Peyer's patch (tissue), 4 donors: ENCODE data around the gene PLEK2. TPM values are rescaled to one million over a fixed set of nuclear protein-coding genes. Genes with fewer than 3 reads are reported as not detected.
"Not testable (repeated sequence)": the region's sequence is repeated elsewhere in the genome, so short reads cannot be mapped to it uniquely, and the experiment has no call there.

Experiments
- DNase-seq, 3 donors: peaks; one replicate each; pipeline ENCODE4 v3.0.0-alpha.2; 2017 to 2019
- H3K27ac ChIP-seq, 4 donors: fragments of 200-600 bp; sonication (generic); one replicate each; pipeline ENCODE4 v1.5.1; 2016 to 2019
- H3K27me3 ChIP-seq, 2 donors: fragments of 200-600 bp; sonication (generic); one replicate each; pipeline ENCODE4 v1.5.1; 2019
- H3K36me3 ChIP-seq, 3 donors: fragments of 200-600 bp; sonication (generic); one replicate each; pipeline ENCODE4 v1.5.1; 2016 to 2019
- H3K4me1 ChIP-seq, 4 donors: fragments of 200-600 bp; sonication (generic); one replicate each; pipeline ENCODE4 v1.5.1; 2016 to 2019
- H3K4me3 ChIP-seq, 4 donors: fragments of 200-600 bp; sonication (generic); 1 replicate in 3 of 4; 2 replicates in 1 of 4; pipeline ENCODE4 v1.5.1; 2016 to 2019; ENCODE audit warnings: mild to moderate bottlenecking in 1 of 4
- H3K9me3 ChIP-seq, 4 donors: fragments of 200-600 bp; sonication (generic); one replicate each; pipeline ENCODE4 v1.5.1; 2016 to 2019; ENCODE audit warnings: mild to moderate bottlenecking in 1 of 4
- POLR2A ChIP-seq, 2 donors: fragments of 450-650 bp; IDR thresholded peaks; one replicate each; pipeline ENCODE4 v1.5.1; 2017; ENCODE audit warnings: antibody characterized with exemption in 2 of 2, mild to moderate bottlenecking in 2 of 2, moderate library complexity in 2 of 2
- small RNA-seq, 2 donors: library from RNA; depleted of rRNA; stranded (forward); fragments of <200 nt; gene quantifications; one replicate each; pipeline ENCODE3, GENCODE V24; 2016
- total RNA-seq, 4 donors: library from RNA; depleted of rRNA; stranded (reverse); fragments of >200 nt; gene quantifications; one replicate each; pipeline ENCODE4 v1.1.0, GENCODE V29; 2016
- TF ChIP-seq, protein P1 (sequence below), 6 experiments: fragments of 450-650 bp in 4 of 6; fragments of 200-600 bp in 2 of 6; sonication (generic) in 1 of 6; IDR thresholded peaks; one replicate each; pipeline ENCODE4 v1.5.1; 2017 to 2019; ENCODE audit warnings: antibody characterized with exemption in 6 of 6, mild to moderate bottlenecking in 3 of 6, moderate library complexity in 1 of 6

PLEK2 gene
- total RNA-seq, 4 donors from 2014 or later: 19.7 to 40.3 (median 33.6) TPM

DNA sequence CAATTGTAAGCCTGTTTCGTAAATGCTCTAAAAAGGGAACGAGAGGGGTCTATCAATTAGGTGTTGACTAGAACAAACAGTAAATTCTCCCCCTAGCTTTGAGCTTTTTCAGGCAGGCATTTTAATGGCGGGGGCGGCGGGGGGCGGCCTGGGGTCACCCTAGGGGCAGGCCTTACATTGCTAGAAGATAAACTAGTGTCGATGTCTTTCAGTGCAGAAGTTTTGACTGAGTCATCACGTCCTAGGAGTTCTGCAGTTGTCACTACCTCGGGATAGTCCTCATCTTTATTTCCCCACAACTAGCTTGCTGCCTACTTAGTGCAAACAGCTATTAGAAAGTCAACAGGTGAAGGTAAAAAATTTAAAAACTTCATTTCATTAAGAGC, 54.0 kb downstream of the PLEK2 start:
- H3K4me1 ChIP-seq: peaks cover 0 to 44% (median 3%) of the 10 kb centered on the region in 4 donors
- H3K27ac ChIP-seq: no peak overlapping the region
- H3K9me3 ChIP-seq: no peaks in the 10 kb centered on the region
- peaks cover 0 to 4% (median 0%) of the 10 kb centered on the region in 3 donors for H3K36me3 ChIP-seq
- H3K4me3 ChIP-seq: peak overlapping the region in 1 of 4 donors; percentile 61
- H3K27me3 ChIP-seq: no peaks in the 10 kb centered on the region
- DNase-seq: no peak
- TF ChIP-seq, protein P1, sequence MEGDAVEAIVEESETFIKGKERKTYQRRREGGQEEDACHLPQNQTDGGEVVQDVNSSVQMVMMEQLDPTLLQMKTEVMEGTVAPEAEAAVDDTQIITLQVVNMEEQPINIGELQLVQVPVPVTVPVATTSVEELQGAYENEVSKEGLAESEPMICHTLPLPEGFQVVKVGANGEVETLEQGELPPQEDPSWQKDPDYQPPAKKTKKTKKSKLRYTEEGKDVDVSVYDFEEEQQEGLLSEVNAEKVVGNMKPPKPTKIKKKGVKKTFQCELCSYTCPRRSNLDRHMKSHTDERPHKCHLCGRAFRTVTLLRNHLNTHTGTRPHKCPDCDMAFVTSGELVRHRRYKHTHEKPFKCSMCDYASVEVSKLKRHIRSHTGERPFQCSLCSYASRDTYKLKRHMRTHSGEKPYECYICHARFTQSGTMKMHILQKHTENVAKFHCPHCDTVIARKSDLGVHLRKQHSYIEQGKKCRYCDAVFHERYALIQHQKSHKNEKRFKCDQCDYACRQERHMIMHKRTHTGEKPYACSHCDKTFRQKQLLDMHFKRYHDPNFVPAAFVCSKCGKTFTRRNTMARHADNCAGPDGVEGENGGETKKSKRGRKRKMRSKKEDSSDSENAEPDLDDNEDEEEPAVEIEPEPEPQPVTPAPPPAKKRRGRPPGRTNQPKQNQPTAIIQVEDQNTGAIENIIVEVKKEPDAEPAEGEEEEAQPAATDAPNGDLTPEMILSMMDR (IDR thresholded peaks at IDR 0.05): no peak
- no peak for TF ChIP-seq POLR2A (IDR thresholded peaks at IDR 0.05)

DNA sequence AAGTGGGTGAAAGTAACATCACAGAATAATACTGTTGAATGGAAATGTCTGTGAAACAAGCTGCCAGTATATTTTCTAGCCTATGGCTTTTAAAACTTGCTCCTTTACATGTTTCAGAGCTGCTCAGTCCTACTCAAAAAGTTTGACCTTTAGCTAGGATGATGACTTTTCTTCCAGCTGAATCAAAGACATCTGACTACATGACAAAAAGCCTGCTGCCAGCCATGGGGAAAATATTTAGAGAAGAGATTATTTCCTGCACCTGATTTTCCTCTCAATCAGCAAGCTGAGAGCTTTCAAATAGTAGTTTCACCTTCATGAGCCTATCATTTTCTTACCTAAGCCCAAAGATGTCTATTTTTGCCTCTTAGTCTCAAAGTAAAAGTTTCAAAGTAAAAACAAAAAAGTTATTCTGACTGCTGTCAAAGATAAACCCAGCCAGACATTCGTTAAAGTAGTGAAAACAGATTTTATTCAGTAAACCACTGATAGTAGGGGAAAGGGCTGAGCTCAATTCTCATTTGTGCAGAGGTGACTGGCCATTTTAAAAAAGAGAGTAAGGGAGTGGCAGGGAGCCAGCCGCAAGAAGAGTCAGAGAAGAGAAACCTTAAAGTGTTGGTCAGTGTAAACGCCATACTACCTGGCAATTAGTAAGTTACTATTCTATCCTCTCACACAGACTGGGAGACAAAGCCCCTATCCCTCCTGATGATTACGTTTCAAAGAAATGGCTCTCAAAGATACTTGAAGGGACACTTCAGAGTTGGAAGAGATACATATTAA, 54.6 kb downstream of the PLEK2 start:
- peaks cover 0 to 10% (median 0%) of the 10 kb centered on the region in 3 donors for H3K36me3 ChIP-seq
- no peak overlapping the region for H3K27ac ChIP-seq
- no peak for DNase-seq
- H3K4me3 ChIP-seq: no peak overlapping the region
- no peaks in the 10 kb centered on the region for H3K9me3 ChIP-seq
- peaks cover 0 to 41% (median 3%) of the 10 kb centered on the region in 4 donors for H3K4me1 ChIP-seq
- TF ChIP-seq POLR2A (IDR thresholded peaks at IDR 0.05): no peak
- TF ChIP-seq, protein P1 (IDR thresholded peaks at IDR 0.05): no peak
- no peaks in the 10 kb centered on the region for H3K27me3 ChIP-seq

DNA sequence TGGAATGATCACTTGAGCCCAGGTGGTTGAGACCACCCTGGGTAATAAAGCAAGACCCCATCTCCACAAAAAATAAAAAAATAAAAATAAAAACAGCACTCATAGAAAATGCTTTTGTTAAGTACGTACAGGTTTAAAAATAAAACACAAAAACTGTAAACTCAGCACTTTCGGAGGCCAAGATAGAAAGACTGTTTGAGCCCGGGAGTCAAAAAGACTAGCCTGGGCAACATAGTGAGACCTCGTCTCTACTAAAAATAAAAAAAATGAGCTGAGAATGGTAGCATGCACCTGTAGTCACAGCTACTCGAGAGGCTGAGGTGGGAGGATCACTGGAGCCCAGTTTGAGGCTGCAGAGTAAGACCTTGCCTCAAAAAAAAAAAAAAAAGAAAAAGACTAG, 59.9 kb downstream of the PLEK2 start:
- Histone ChIP-seq H3K4me3 (no peak overlapping the region), H3K27me3 (no peaks in the 10 kb centered on the region), H3K36me3 (peaks cover 0 to 60% (median 0%) of the 10 kb centered on the region in 3 donors), H3K27ac (no peak overlapping the region), H3K9me3 (no peaks in the 10 kb centered on the region), H3K4me1 (peaks cover 0 to 7% (median 0%) of the 10 kb centered on the region in 4 donors)
- DNase-seq: no peak
- no peak for TF ChIP-seq POLR2A (IDR thresholded peaks at IDR 0.05)

DNA sequence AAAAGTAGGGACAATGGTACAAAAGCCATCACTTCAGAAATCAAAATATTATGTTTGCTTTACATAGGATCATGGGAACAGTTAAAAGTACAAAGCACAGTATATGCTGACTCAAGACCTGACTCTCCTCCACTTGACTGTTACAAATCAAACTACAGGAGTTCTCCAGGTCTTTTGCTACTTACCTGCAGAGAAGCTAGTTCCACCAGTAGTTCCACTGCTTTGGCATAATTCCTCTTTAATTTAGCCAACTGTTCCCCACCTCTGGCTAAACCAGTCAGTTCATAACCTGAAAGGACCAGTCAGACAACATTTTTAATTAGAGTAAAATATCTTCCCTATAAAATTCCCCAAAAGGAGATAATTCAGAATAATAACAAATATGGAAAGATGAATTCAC, 66.4 kb downstream of the PLEK2 start:
- DNase-seq: no peak
- Histone ChIP-seq H3K4me3 (no peak overlapping the region), H3K36me3 (peaks cover 0 to 95% (median 0%) of the 10 kb centered on the region in 3 donors), H3K27ac (no peak overlapping the region), H3K9me3 (no peaks in the 10 kb centered on the region), H3K27me3 (no peaks in the 10 kb centered on the region), H3K4me1 (no peaks in the 10 kb centered on the region)
- TF ChIP-seq, protein P1 (IDR thresholded peaks at IDR 0.05): no peak
- TF ChIP-seq POLR2A (IDR thresholded peaks at IDR 0.05): no peak

DNA sequence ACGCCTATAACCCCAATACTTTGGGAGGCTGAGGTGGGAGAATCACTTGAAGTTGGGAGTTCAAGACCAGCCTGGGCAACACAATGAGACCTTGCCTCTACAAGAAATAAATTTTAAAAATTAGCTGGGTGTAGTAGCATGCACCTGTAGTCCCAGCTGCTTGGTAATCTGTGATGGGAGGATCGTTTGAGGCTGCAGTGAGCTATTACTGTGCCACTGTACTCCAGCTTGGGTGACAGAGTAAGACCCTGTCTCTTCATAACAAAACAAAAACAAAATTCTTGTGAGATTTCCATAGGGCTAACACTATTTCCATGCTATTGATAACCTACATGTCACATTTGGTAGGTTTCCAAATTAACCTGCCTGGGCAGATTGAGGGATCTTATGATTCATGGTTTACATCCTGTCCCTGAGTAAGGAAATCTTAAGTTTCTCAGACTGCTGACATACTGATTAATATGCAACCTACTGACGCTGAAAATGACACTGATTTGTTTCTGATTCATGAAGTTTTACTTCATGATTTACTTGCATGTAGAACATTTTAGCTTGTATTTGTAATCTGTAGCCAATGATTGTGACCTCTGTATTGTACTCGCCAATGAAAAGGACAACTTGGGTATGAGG, 68.2 kb downstream of the PLEK2 start:
- Histone ChIP-seq H3K27ac (no peak overlapping the region), H3K27me3 (no peaks in the 10 kb centered on the region), H3K4me1 (no peaks in the 10 kb centered on the region), H3K4me3 (no peak overlapping the region), H3K36me3 (peaks cover 0 to 93% (median 0%) of the 10 kb centered on the region in 3 donors), H3K9me3 (no peaks in the 10 kb centered on the region)
- TF ChIP-seq, protein P1 (IDR thresholded peaks at IDR 0.05): no peak
- no peak for TF ChIP-seq POLR2A (IDR thresholded peaks at IDR 0.05)
- DNase-seq: no peak

DNA sequence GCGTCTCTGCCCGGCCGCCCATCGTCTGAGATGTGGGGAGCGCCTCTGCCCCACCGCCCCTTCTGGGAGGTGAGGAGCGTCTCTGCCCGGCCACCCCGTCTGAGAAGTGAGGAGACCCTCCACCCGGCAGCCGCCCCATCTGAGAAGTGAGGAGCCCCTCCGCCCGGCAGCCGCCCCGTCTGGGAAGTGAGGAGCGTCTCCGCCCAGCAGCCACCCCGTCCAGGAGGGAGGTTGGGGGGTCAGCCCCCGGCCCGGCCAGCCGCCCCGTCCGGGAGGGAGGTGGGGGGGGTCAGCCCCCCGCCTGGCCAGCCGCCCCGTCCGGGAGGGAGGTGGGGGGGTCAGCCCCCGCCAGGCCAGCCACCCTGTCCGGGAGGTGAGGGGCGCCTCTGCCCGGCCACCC, 70.7 kb downstream of the PLEK2 start:
- not testable (repeated sequence) for H3K27me3 ChIP-seq, H3K4me3 ChIP-seq, H3K27ac ChIP-seq, H3K4me1 ChIP-seq, H3K9me3 ChIP-seq, DNase-seq
- peaks cover 0 to 93% (median 0%) of the 10 kb centered on the region in 3 donors for H3K36me3 ChIP-seq

Small RNA genes lying within 50 kb of the gene (small RNA-seq; reads per million reads assigned to genes)
- gene MIR5694: 0 reads per million in 2 donors
- gene RF00019: 0 reads per million in 2 donors

Other genes starting within 250 kb of the PLEK2 start
- gene GARIN2, start 222.7 kb downstream of the PLEK2 start, total RNA-seq: under 1 TPM in 1 of 4 donors, not detected in 3; 0.67 TPM
- 10 to 100 TPM; 36.3 to 95.1 (median 61.1) TPM for gene PALS1, start 170.7 kb downstream of the PLEK2 start, total RNA-seq
- 10 to 100 TPM; 67.0 to 93.3 (median 78.5) TPM for gene ATP6V1D, start 52.4 kb downstream of the PLEK2 start, total RNA-seq
- 10 to 100 TPM; 27.1 to 74.3 (median 35.9) TPM for gene EIF2S1, start 51.8 kb downstream of the PLEK2 start, total RNA-seq
- gene TMEM229B, start 76.6 kb upstream of the PLEK2 start, total RNA-seq: 10 to 100 TPM in 3 of 4 donors, 1 to 10 TPM in 1; 8.3 to 39.7 (median 31.7) TPM
- 100 to 1,000 TPM in 2 of 4 donors, 10 to 100 TPM in 2; 68.5 to 142 (median 92.0) TPM for gene PLEKHH1, start 121.1 kb upstream of the PLEK2 start, total RNA-seq
- 10 to 100 TPM; 25.6 to 45.7 (median 28.1) TPM for gene PIGH, start 188.1 kb upstream of the PLEK2 start, total RNA-seq
- 100 to 1,000 TPM in 1 of 4 donors, 10 to 100 TPM in 3; 13.2 to 125 (median 67.6) TPM for gene ARG2, start 207.8 kb upstream of the PLEK2 start, total RNA-seq